IMR-90 (cell line): ENCODE measurements around the gene FAM234B. TPM values are rescaled to one million over a fixed set of nuclear protein-coding genes. Genes with fewer than 3 reads are reported as not detected.

Experiments used
- ATAC-seq: fragments of 200-7000 bp; cut with Tn5 transposase; 2 replicates; pipeline ENCODE4 v1.9.1; 2020; ENCODE audit warnings: low read depth, mild to moderate bottlenecking, moderate library complexity
- BruUV-seq: library from RNA; stranded (reverse); fragments of 400-500 nt; replicated peaks from 2 replicates; lab custom pipeline; 2021; lab: Mats Ljungman, UMichigan
- CTCF ChIA-PET: fragments of 300-600 bp; formaldehyde crosslinking; extraction: SDS; loops from one replicate; lab custom pipeline; 2021; ENCODE audit warnings: antibody characterized with exemption; lab: Yijun Ruan, JAX
- POLR2A ChIA-PET: fragments of 300-600 bp; sonication (Branson Sonifier 250); formaldehyde crosslinking; loops from one replicate; lab custom pipeline; 2022; ENCODE audit warnings: antibody characterized with exemption; ENCODE audit not compliant: unreplicated experiment; lab: Charles Lee
- DNase-seq: peaks from one replicate; pipeline ENCODE4 v3.0.0; 2013
- H2AFZ ChIP-seq: replicated peaks from 2 replicates; pipeline ENCODE3; 2013; ENCODE audit warnings: low read length, mild to moderate bottlenecking; ENCODE audit not compliant: poor library complexity
- H2AK5ac ChIP-seq: 2 replicates; pipeline ENCODE4 v1.6.1; 2013; ENCODE audit warnings: low read depth, low read length, inconsistent platforms
- H2AK9ac ChIP-seq: replicated peaks from 2 replicates; pipeline ENCODE3; 2013; ENCODE audit warnings: mild to moderate bottlenecking, low read depth, low read length, moderate library complexity; ENCODE audit not compliant: poor library complexity
- H2BK120ac ChIP-seq: 2 replicates; pipeline ENCODE4 v1.6.1; 2013; ENCODE audit warnings: low read depth, low read length, inconsistent platforms
- H2BK15ac ChIP-seq: 3 replicates; pipeline ENCODE4 v1.6.1; 2013; ENCODE audit warnings: low read depth, low read length, inconsistent platforms
- H2BK20ac ChIP-seq: 2 replicates; pipeline ENCODE4 v1.6.1; 2013; ENCODE audit warnings: low read depth, mild to moderate bottlenecking, inconsistent platforms, low read length, moderate library complexity
- H2BK5ac ChIP-seq: 2 replicates; pipeline ENCODE4 v1.6.1; 2013; ENCODE audit warnings: mild to moderate bottlenecking, low read depth, low read length, inconsistent platforms; ENCODE audit not compliant: poor library complexity, severe bottlenecking
- H3K14ac ChIP-seq: replicated peaks from 2 replicates; pipeline ENCODE4 v1.6.1; 2013; ENCODE audit warnings: low read depth, low read length, inconsistent platforms
- H3K18ac ChIP-seq: 2 replicates; pipeline ENCODE4 v1.6.1; 2013; ENCODE audit warnings: low read depth, low read length, control low read depth
- H3K23ac ChIP-seq: 2 replicates; pipeline ENCODE4 v1.6.1; 2013; ENCODE audit warnings: low read depth, low read length, inconsistent platforms
- H3K27ac ChIP-seq: 2 replicates; pipeline ENCODE4 v1.5.1; 2013; ENCODE audit warnings: mild to moderate bottlenecking, control low read depth, low read length; ENCODE audit not compliant: insufficient read depth
- H3K27me3 ChIP-seq: 2 replicates; pipeline ENCODE4 v1.6.1; 2013; ENCODE audit warnings: low read length; ENCODE audit not compliant: control insufficient read depth, insufficient read depth
- H3K36me3 ChIP-seq: 2 replicates; pipeline ENCODE4 v1.6.1; 2013; ENCODE audit warnings: low read length, mixed read lengths; ENCODE audit not compliant: control insufficient read depth, insufficient read depth
- H3K4ac ChIP-seq: 2 replicates; pipeline ENCODE4 v1.6.1; 2013; ENCODE audit warnings: low read depth, low read length, inconsistent platforms
- H3K4me1 ChIP-seq: 2 replicates; pipeline ENCODE4 v1.6.1; 2013; ENCODE audit warnings: low read length, mixed read lengths; ENCODE audit not compliant: control insufficient read depth, insufficient read depth
- H3K4me2 ChIP-seq: 2 replicates; pipeline ENCODE4 v1.6.1; 2013; ENCODE audit warnings: low read depth, mild to moderate bottlenecking, control low read depth, low read length, moderate library complexity
- H3K4me3 ChIP-seq: 2 replicates; pipeline ENCODE4 v1.5.1; 2013; ENCODE audit warnings: low read depth, mild to moderate bottlenecking, control low read depth, low read length, moderate library complexity; ENCODE audit not compliant: insufficient read depth
- H3K56ac ChIP-seq: 2 replicates; pipeline ENCODE4 v1.6.1; 2013; ENCODE audit warnings: low read length, inconsistent platforms; ENCODE audit not compliant: insufficient read depth; ENCODE audit errors: extremely low read depth
- H3K79me1 ChIP-seq, 2 experiments: 2 replicates each; pipeline ENCODE4 v1.6.1; 2013; ENCODE audit warnings: low read length in 2 of 2, inconsistent platforms in 1 of 2, low read depth in 1 of 2
- H3K9ac ChIP-seq: 2 replicates; pipeline ENCODE4 v1.6.1; 2013; ENCODE audit warnings: low read depth, low read length, control low read depth
- H3K9me1 ChIP-seq: 2 replicates; pipeline ENCODE4 v1.6.1; 2013; ENCODE audit warnings: low read length, inconsistent platforms; ENCODE audit not compliant: insufficient read depth
- H3K9me3 ChIP-seq: 2 replicates; pipeline ENCODE4 v1.6.1; 2013; ENCODE audit warnings: low read length; ENCODE audit not compliant: control insufficient read depth, insufficient read depth
- H4K20me1 ChIP-seq: 2 replicates; pipeline ENCODE4 v1.6.1; 2013; ENCODE audit warnings: low read length, inconsistent platforms; ENCODE audit not compliant: insufficient read depth
- H4K5ac ChIP-seq: 2 replicates; pipeline ENCODE4 v1.6.1; 2013; ENCODE audit warnings: mild to moderate bottlenecking, low read depth, low read length, control low read depth
- H4K8ac ChIP-seq, 2 experiments: 2 replicates each; pipeline ENCODE4 v1.6.1; 2013; ENCODE audit warnings: low read depth in 2 of 2, low read length in 2 of 2, control low read depth in 1 of 2, inconsistent platforms in 1 of 2
- H4K91ac ChIP-seq: 2 replicates; pipeline ENCODE4 v1.6.1; 2013; ENCODE audit warnings: low read depth, low read length, inconsistent platforms; ENCODE audit not compliant: insufficient read depth
- BHLHE40 ChIP-seq: fragments of 150-350 bp; IDR thresholded peaks from 2 replicates; pipeline ENCODE4 v1.6.1; 2016; ENCODE audit warnings: mild to moderate bottlenecking, low read depth, low read length
- CEBPB ChIP-seq: IDR thresholded peaks from 2 replicates; pipeline ENCODE4 v1.6.1; 2012; ENCODE audit warnings: low read depth, low read length, improper control_type of control experiment
- CHD1 ChIP-seq: IDR thresholded peaks from 2 replicates; pipeline ENCODE4 v1.6.1; 2012; ENCODE audit warnings: low read depth, low read length, improper control_type of control experiment
- FOS ChIP-seq: fragments of 150-350 bp; IDR thresholded peaks from 2 replicates; pipeline ENCODE4 v1.6.1; 2016; ENCODE audit warnings: low read depth, low read length
- MAFK ChIP-seq: IDR thresholded peaks from 2 replicates; pipeline ENCODE4 v1.6.1; 2012; ENCODE audit warnings: low read depth, low read length, improper control_type of control experiment
- MXI1 ChIP-seq: IDR thresholded peaks from 2 replicates; pipeline ENCODE4 v1.6.1; 2012; ENCODE audit warnings: low read depth, mild to moderate bottlenecking, low read length, moderate library complexity, borderline replicate concordance
- NFE2L2 ChIP-seq: fragments of 150-350 bp; IDR thresholded peaks from 2 replicates; pipeline ENCODE4 v1.6.1; 2016; ENCODE audit warnings: low read depth, mild to moderate bottlenecking, low read length
- POLR2A ChIP-seq: IDR thresholded peaks from 2 replicates; pipeline ENCODE4 v1.6.1; 2012; ENCODE audit warnings: mild to moderate bottlenecking, low read depth, low read length
- RCOR1 ChIP-seq: IDR thresholded peaks from 2 replicates; pipeline ENCODE4 v1.6.1; 2012; ENCODE audit warnings: mild to moderate bottlenecking, low read length, improper control_type of control experiment; ENCODE audit not compliant: insufficient replicate concordance
- RFX5 ChIP-seq: IDR thresholded peaks from 2 replicates; pipeline ENCODE4 v1.8.0; 2012; ENCODE audit warnings: low read depth, mild to moderate bottlenecking, low read length, moderate library complexity
- SMC3 ChIP-seq: fragments of 150-350 bp; IDR thresholded peaks from 2 replicates; pipeline ENCODE4 v1.6.1; 2016; ENCODE audit warnings: low read depth, mild to moderate bottlenecking, antibody characterized with exemption, low read length, moderate library complexity
- WGBS, 2 experiments: methylation state at CpG; one replicate each; pipeline versions ENCODE4 v1.1.5 to v1.1.7; 2013; ENCODE audit warnings: missing lambda C conversion rate in 2 of 2; ENCODE audit not compliant: insufficient read length in 1 of 2; ENCODE audit errors: extremely low coverage in 2 of 2; 5-methylcytosine and 5-hydroxymethylcytosine counted together
- dilution Hi-C: fragments of 300-500 bp; cut with HindIII; formaldehyde crosslinking; loops from one replicate; pipeline ENCODE4 v1.14.3; 2018; ENCODE audit warnings: low sequenced_read_pairs; ENCODE audit not compliant: unreplicated experiment
- in situ Hi-C: fragments of 300-500 bp; cut with MboI; formaldehyde crosslinking; loops from 3 replicates; pipeline ENCODE4 v1.14.3; 2019; ENCODE audit warnings: low sequenced_read_pairs, inconsistent platforms, mixed read lengths
- intact Hi-C: fragments of 100-400 bp; cut with micrococcal nuclease; formaldehyde crosslinking; loops from 2 replicates; pipeline ENCODE4 v1.10.0; 2022
- polyA plus RNA-seq, 3 experiments: library from polyadenylated mRNA; depleted of rRNA; stranded (reverse); fragments of >200 nt; gene quantifications; 2 replicates each; pipeline ENCODE4 v1.2.3, GENCODE V29; 2012; ENCODE audit warnings: low replicate concordance in 1 of 3
- total RNA-seq: library from RNA; depleted of rRNA; stranded (reverse); fragments of >200 nt; gene quantifications from 2 replicates; pipeline ENCODE4 v1.2.3, GENCODE V29; 2012

The FAM234B gene
- total and polyA plus RNA-seq, 2 of the 4 experiments (the other 2 are of a cell fraction): 3.6 to 8.6 TPM

- no peaks in the 10 kb centered on the region for H3K27me3 ChIP-seq
- H3K9ac ChIP-seq: no peak overlapping the region
- in situ Hi-C loops: no loop called here
- BruUV-seq: no TSS peak
- CTCF ChIA-PET: interaction anchor here (0.6 kb wide), 1 partner anchor 92 kb away, joined by 4 read pairs; no protein-coding TSS in a partner anchor
- no peak overlapping the region for H4K8ac ChIP-seq
- ATAC-seq: no peak
- H3K23ac ChIP-seq: no peak overlapping the region
- no peak overlapping the region for H2BK120ac ChIP-seq
- intact Hi-C loops: no loop called here
- H3K9me1 ChIP-seq: peaks cover 6% of the 10 kb centered on the region
- no peak overlapping the region; the same call in 1 of the 2 replicates for H3K14ac ChIP-seq
- H4K20me1 ChIP-seq: no peaks in the 10 kb centered on the region
- peaks cover 4% of the 10 kb centered on the region for H3K4me1 ChIP-seq
- no peak overlapping the region for H3K4me3 ChIP-seq
- WGBS, 2 experiments: no CpG with 5 or more reads among the region's 2 CpGs
- H2BK15ac ChIP-seq: no peak overlapping the region
- no peak overlapping the region for H2BK20ac ChIP-seq
- dilution Hi-C loops: no loop called here
- no peak overlapping the region for H2BK5ac ChIP-seq
- TF ChIP-seq CEBPB (no peak), MAFK (no peak), CHD1 (no peak), FOS (no peak), RCOR1 (no peak), MXI1 (no peak), SMC3 (no peak), NFE2L2 (no peak), RFX5 (no peak), BHLHE40 (no peak), POLR2A (no peak)
- H3K9me3 ChIP-seq: no peaks in the 10 kb centered on the region
- DNase-seq: no peak
- POLR2A ChIA-PET: no interaction called here
- no peak overlapping the region for H2AK5ac ChIP-seq
- H3K36me3 ChIP-seq: no peaks in the 10 kb centered on the region
- no peak overlapping the region for H3K27ac ChIP-seq
- no peak overlapping the region for H3K4me2 ChIP-seq
- no peak overlapping the region for H4K91ac ChIP-seq
- H3K56ac ChIP-seq: no peak overlapping the region
- no peaks in the 10 kb centered on the region for H3K79me1 ChIP-seq
- no peak overlapping the region for H2AK9ac ChIP-seq
- H2AFZ ChIP-seq: no peak overlapping the region
- no peak overlapping the region for H3K4ac ChIP-seq
- no peak overlapping the region for H4K5ac ChIP-seq
- no peak overlapping the region for H3K18ac ChIP-seq
Observed at GRCh38 chr12:13119826-13120225, 75.6 kb downstream of the FAM234B start.
